Testis (tissue), 3 donors: ENCODE measurements around the gene ARHGEF10L. TPM values are rescaled to one million over a fixed set of nuclear protein-coding genes. Genes with fewer than 3 reads are reported as not detected.

Source experiments
- DNase-seq: peaks from one replicate; pipeline ENCODE4 v3.0.0-alpha.2; 2019
- H3K27ac ChIP-seq, 2 donors: fragments of 200-600 bp; sonication (generic); one replicate each; pipeline ENCODE4 v1.5.1; 2019
- H3K27me3 ChIP-seq: fragments of 200-600 bp; sonication (generic); one replicate; pipeline ENCODE4 v1.5.1; 2019
- H3K36me3 ChIP-seq: fragments of 200-600 bp; sonication (generic); one replicate; pipeline ENCODE4 v1.5.1; 2017; ENCODE audit warnings: low read depth; ENCODE audit errors: missing control alignments
- H3K4me1 ChIP-seq: fragments of 200-600 bp; sonication (generic); one replicate; pipeline ENCODE4 v1.5.1; 2019
- H3K4me3 ChIP-seq, 2 donors: fragments of 200-600 bp; sonication (generic); one replicate each; pipeline ENCODE4 v1.5.1; 2017 to 2019
- H3K9me3 ChIP-seq: fragments of 200-600 bp; sonication (generic); one replicate; pipeline ENCODE4 v1.5.1; 2017
- CTCF ChIP-seq, 3 experiments: fragments of 450-650 bp in 2 of 3; fragments of 200-600 bp in 1 of 3; sonication (generic) in 1 of 3; IDR thresholded peaks; one replicate each; pipeline ENCODE4 v1.5.1; 2016 to 2019; ENCODE audit warnings: antibody characterized with exemption in 3 of 3, mild to moderate bottlenecking in 2 of 3, moderate library complexity in 1 of 3
- POLR2A ChIP-seq: fragments of 450-650 bp; IDR thresholded peaks from one replicate; pipeline ENCODE4 v1.6.1; 2017; ENCODE audit warnings: antibody characterized with exemption, mild to moderate bottlenecking, moderate library complexity
- WGBS, 2 donors: methylation state at CpG; one replicate each; pipeline ENCODE4 v1.1.5; 2018; 5-methylcytosine and 5-hydroxymethylcytosine counted together
- intact Hi-C: fragments of 100-400 bp; cut with DNase I; formaldehyde crosslinking; loops from one replicate; pipeline ENCODE4 v1.15.1; 2023; ENCODE audit warnings: low total_unique reads
- polyA plus RNA-seq: library from polyadenylated mRNA; stranded (reverse); fragments of 350-450 nt; fragmentation: Illumina TruSeq; extraction: RNeasy Lipid Tissue Mini Kit (QIAGEN cat#74804); gene quantifications from one replicate; pipeline ENCODE4 v1.2.3, GENCODE V29; 2014; ENCODE audit warnings: low read depth, low replicate concordance; ENCODE audit not compliant: insufficient read depth
- total RNA-seq, 2 donors: library from RNA; depleted of rRNA; stranded (reverse); fragments of >200 nt; gene quantifications; one replicate each; pipeline ENCODE4 v1.2.3, GENCODE V29; 2016

ARHGEF10L gene
- total and polyA plus RNA-seq, 3 donors from 2014 or later: 13.5 to 20.3 (median 18.4) TPM

- 27 to 48% methylated on average over 5 to 10 of the region's 10 CpGs for WGBS, 2 donors
- H3K4me1 ChIP-seq: peaks cover 35% of the 10 kb centered on the region
- H3K4me3 ChIP-seq: no peak overlapping the region
- intact Hi-C loops: no loop called here
- H3K36me3 ChIP-seq: no peaks in the 10 kb centered on the region
- TF ChIP-seq POLR2A (no peak), CTCF (IDR thresholded peaks at IDR 0.05) (no peak)
- H3K27me3 ChIP-seq: no peaks in the 10 kb centered on the region
- no peaks in the 10 kb centered on the region for H3K9me3 ChIP-seq
- H3K27ac ChIP-seq: peak overlapping the region in 1 of 2 donors; percentile 31
- DNase-seq: no peak
These were observed 34.1 kb downstream of the ARHGEF10L start for GRCh38 chr1:17573518-17574041.

- Histone ChIP-seq H3K27ac (no peak overlapping the region), H3K36me3 (no peaks in the 10 kb centered on the region), H3K4me1 (peaks cover 26% of the 10 kb centered on the region), H3K9me3 (no peaks in the 10 kb centered on the region), H3K4me3 (no peak overlapping the region), H3K27me3 (no peaks in the 10 kb centered on the region)
- no peak for DNase-seq
- intact Hi-C loops: no loop called here
- no peak for TF ChIP-seq POLR2A
- TF ChIP-seq CTCF (IDR thresholded peaks at IDR 0.05): no peak
- 73 to 77% methylated on average over 10 to 11 of the region's 11 CpGs for WGBS, 2 donors
These were observed 35.0 kb downstream of the ARHGEF10L start for GRCh38 chr1:17574516-17574915.

GRCh38 chr1:17575797-17576518 is 36.5 kb downstream of the ARHGEF10L start:
- no peak for TF ChIP-seq POLR2A
- TF ChIP-seq CTCF (IDR thresholded peaks at IDR 0.05): no peak
- no peaks in the 10 kb centered on the region for H3K9me3 ChIP-seq
- peaks cover 24% of the 10 kb centered on the region for H3K4me1 ChIP-seq
- DNase-seq: no peak
- intact Hi-C loops: no loop called here
- H3K36me3 ChIP-seq: no peaks in the 10 kb centered on the region
- H3K27me3 ChIP-seq: no peaks in the 10 kb centered on the region
- 71 to 77% methylated on average over 11 to 15 of the region's 15 CpGs for WGBS, 2 donors
- H3K27ac ChIP-seq: peak overlapping the region in 1 of 2 donors; percentile 10
- no peak overlapping the region for H3K4me3 ChIP-seq

GRCh38 chr1:17576519-17576853 is 37.0 kb downstream of the ARHGEF10L start:
- Histone ChIP-seq H3K27me3 (no peaks in the 10 kb centered on the region), H3K4me1 (peaks cover 24% of the 10 kb centered on the region), H3K36me3 (no peaks in the 10 kb centered on the region), H3K4me3 (no peak overlapping the region), H3K27ac (no peak overlapping the region), H3K9me3 (no peaks in the 10 kb centered on the region)
- TF ChIP-seq POLR2A (no peak), CTCF (IDR thresholded peaks at IDR 0.05) (no peak)
- intact Hi-C loops: no loop called here
- no peak for DNase-seq
- WGBS, 2 donors: 88 to 100% methylated on average over 2 to 6 of the region's 6 CpGs

GRCh38 chr1:17577907-17578297 is 38.4 kb downstream of the ARHGEF10L start:
- no peak overlapping the region for H3K27ac ChIP-seq
- intact Hi-C loops: no loop called here
- no peak overlapping the region for H3K4me3 ChIP-seq
- peaks cover 24% of the 10 kb centered on the region for H3K4me1 ChIP-seq
- H3K9me3 ChIP-seq: no peaks in the 10 kb centered on the region
- H3K36me3 ChIP-seq: no peaks in the 10 kb centered on the region
- TF ChIP-seq CTCF (IDR thresholded peaks at IDR 0.05) (no peak), POLR2A (no peak)
- DNase-seq: no peak
- 88 to 100% methylated on average over 1 of the region's 1 CpG for WGBS, 2 donors
- no peaks in the 10 kb centered on the region for H3K27me3 ChIP-seq
